A549 (cell line): ENCODE data around the gene SLC38A4.

ENCODE experiments used
- CBX8 ChIP-seq: fragments of 200-600 bp; sonication (generic); IDR thresholded peaks from 2 replicates; pipeline ENCODE4 v1.6.1; 2016
- HDAC2 ChIP-seq: fragments of 200-600 bp; sonication (generic); IDR thresholded peaks from 2 replicates; pipeline ENCODE4 v1.6.1; 2016
- MAX ChIP-seq: IDR thresholded peaks from 2 replicates; pipeline ENCODE4 v1.6.1; 2012
- MYC ChIP-seq: IDR thresholded peaks from 2 replicates; pipeline ENCODE4 v1.6.1; 2012; ENCODE audit warnings: mild to moderate bottlenecking, inconsistent platforms, low read length, improper control_type of control experiment, borderline replicate concordance
- POLR2A ChIP-seq: IDR thresholded peaks from 2 replicates; pipeline ENCODE4 v1.6.1; 2012; ENCODE audit warnings: mild to moderate bottlenecking, low read length
- RAD21 ChIP-seq, 2 experiments: fragments of >200 bp in 1 of 2; sonication (Bioruptor Twin) in 1 of 2; formaldehyde crosslinking in 1 of 2; IDR thresholded peaks in 1 of 2; conservative IDR thresholded peaks in 1 of 2; 2 replicates in 1 of 2; 3 replicates in 1 of 2; pipeline ENCODE4 v1.6.1; 2012 to 2018; ENCODE audit warnings: inconsistent platforms in 1 of 2
- RFX5 ChIP-seq: fragments of 450-650 bp; IDR thresholded peaks from 2 replicates; pipeline ENCODE4 v1.7.1; 2014; ENCODE audit warnings: antibody characterized with exemption, mild to moderate bottlenecking, moderate library complexity
- TP53 ChIP-seq: fragments of 250-450 bp; sonication (Bioruptor Pico); IDR thresholded peaks from 2 replicates; pipeline ENCODE4 v1.5.0; 2021; ENCODE audit warnings: mild to moderate bottlenecking, moderate library complexity
- TF ChIP-seq, protein P1 (sequence below): fragments of 450-650 bp; IDR thresholded peaks from 2 replicates; pipeline ENCODE4 v1.6.1; 2014; ENCODE audit warnings: antibody characterized with exemption
- TF ChIP-seq, protein P2 (sequence below): fragments of >200 bp; sonication (Bioruptor Twin); formaldehyde crosslinking; IDR thresholded peaks from 3 replicates; pipeline ENCODE4 v1.5.1; 2016
- TF ChIP-seq, protein P3 (sequence below): fragments of 150-350 bp; IDR thresholded peaks from 2 replicates; pipeline ENCODE4 v1.6.1; 2014; ENCODE audit warnings: low read depth, mild to moderate bottlenecking, low read length

- TF ChIP-seq CBX8 (no peak), HDAC2 (no peak), TP53 (no peak), POLR2A (no peak), RFX5 (no peak), RAD21 (conservative IDR thresholded peaks at IDR 0.05 in 1 of 2, IDR thresholded peaks at IDR 0.05 in 1 of 2) (no peak), MAX (no peak), MYC (no peak)
- TF ChIP-seq, protein P1, sequence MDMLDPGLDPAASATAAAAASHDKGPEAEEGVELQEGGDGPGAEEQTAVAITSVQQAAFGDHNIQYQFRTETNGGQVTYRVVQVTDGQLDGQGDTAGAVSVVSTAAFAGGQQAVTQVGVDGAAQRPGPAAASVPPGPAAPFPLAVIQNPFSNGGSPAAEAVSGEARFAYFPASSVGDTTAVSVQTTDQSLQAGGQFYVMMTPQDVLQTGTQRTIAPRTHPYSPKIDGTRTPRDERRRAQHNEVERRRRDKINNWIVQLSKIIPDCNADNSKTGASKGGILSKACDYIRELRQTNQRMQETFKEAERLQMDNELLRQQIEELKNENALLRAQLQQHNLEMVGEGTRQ: no peak
- TF ChIP-seq, protein P2, sequence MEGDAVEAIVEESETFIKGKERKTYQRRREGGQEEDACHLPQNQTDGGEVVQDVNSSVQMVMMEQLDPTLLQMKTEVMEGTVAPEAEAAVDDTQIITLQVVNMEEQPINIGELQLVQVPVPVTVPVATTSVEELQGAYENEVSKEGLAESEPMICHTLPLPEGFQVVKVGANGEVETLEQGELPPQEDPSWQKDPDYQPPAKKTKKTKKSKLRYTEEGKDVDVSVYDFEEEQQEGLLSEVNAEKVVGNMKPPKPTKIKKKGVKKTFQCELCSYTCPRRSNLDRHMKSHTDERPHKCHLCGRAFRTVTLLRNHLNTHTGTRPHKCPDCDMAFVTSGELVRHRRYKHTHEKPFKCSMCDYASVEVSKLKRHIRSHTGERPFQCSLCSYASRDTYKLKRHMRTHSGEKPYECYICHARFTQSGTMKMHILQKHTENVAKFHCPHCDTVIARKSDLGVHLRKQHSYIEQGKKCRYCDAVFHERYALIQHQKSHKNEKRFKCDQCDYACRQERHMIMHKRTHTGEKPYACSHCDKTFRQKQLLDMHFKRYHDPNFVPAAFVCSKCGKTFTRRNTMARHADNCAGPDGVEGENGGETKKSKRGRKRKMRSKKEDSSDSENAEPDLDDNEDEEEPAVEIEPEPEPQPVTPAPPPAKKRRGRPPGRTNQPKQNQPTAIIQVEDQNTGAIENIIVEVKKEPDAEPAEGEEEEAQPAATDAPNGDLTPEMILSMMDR: no peak
- TF ChIP-seq, protein P3, sequence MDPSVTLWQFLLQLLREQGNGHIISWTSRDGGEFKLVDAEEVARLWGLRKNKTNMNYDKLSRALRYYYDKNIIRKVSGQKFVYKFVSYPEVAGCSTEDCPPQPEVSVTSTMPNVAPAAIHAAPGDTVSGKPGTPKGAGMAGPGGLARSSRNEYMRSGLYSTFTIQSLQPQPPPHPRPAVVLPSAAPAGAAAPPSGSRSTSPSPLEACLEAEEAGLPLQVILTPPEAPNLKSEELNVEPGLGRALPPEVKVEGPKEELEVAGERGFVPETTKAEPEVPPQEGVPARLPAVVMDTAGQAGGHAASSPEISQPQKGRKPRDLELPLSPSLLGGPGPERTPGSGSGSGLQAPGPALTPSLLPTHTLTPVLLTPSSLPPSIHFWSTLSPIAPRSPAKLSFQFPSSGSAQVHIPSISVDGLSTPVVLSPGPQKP: no peak
Observed at GRCh38 chr12:46777587-46777986, 48.2 kb downstream of the SLC38A4 start.
